ENCODE data around the gene LAMA5. TPM values are rescaled to one million over a fixed set of nuclear protein-coding genes. Genes with fewer than 3 reads are reported as not detected.
A peak's percentile ranks its signal among the peaks of the same experiment; 100 is the strongest.

The LAMA5 gene
- total RNA-seq, 1 donor from 2014 or later, result 12.1 TPM

- Histone ChIP-seq H3K9me3 (ENCODE audit: low read depth) (no peaks in the 10 kb centered on the region), H3K79me2 (ENCODE audit: low read depth) (no peaks in the 10 kb centered on the region), H3K4me1 (no peaks in the 10 kb centered on the region), H3K9ac (no peak overlapping the region), H2AFZ (replicated peaks) (no peak overlapping the region), H4K20me1 (ENCODE audit: low read depth) (peaks cover 20% of the 10 kb centered on the region), H3K4me2 (no peak overlapping the region), H3K36me3 (peaks cover 6% of the 10 kb centered on the region), H3K27me3 (no peaks in the 10 kb centered on the region), H3F3A (ENCODE audit: low read depth) (no peaks in the 10 kb centered on the region), H3K4me3 (no peak overlapping the region), H3K27ac (no peak overlapping the region)
- Mint-ChIP-seq H3K4me3 (no peak overlapping the region), H3K27me3 (ENCODE audit: insufficient read depth, low read depth) (no peaks in the 10 kb centered on the region), H3K36me3 (peaks cover 38% of the 10 kb centered on the region), H3K27ac (no peak overlapping the region), H3K9me3 (peaks cover 5% of the 10 kb centered on the region), H3K4me1 (peaks cover 5% of the 10 kb centered on the region)
- no peak for DNase-seq (ENCODE audit: low spot score)
- no peak for TF ChIP-seq CTCF (IDR thresholded peaks at IDR 0.05)
- TF ChIP-seq EZH2 (IDR thresholded peaks at IDR 0.05), result no peak
- no peak for TF ChIP-seq EZH2phosphoT487 (IDR thresholded peaks at IDR 0.05)
These were observed 103.7 kb downstream of the LAMA5 start for GRCh38 chr20:62263396-62263795.

GRCh38 chr20:62262064-62262463 lies 105.0 kb downstream of the LAMA5 start:
- no peak overlapping the region for H3K4me2 ChIP-seq
- H3K9ac ChIP-seq, result no peak overlapping the region
- TF ChIP-seq CTCF (IDR thresholded peaks at IDR 0.05) (no peak), EZH2phosphoT487 (IDR thresholded peaks at IDR 0.05) (no peak), EZH2 (IDR thresholded peaks at IDR 0.05) (no peak)
- no peak overlapping the region for H3K27ac ChIP-seq
- H3F3A ChIP-seq (ENCODE audit: low read depth), result no peaks in the 10 kb centered on the region
- Mint-ChIP-seq H3K4me3 (no peak overlapping the region), H3K4me1 (peaks cover 8% of the 10 kb centered on the region), H3K36me3 (peaks cover 39% of the 10 kb centered on the region), H3K27ac (peak overlapping the region; percentile 76), H3K27me3 (ENCODE audit: insufficient read depth, low read depth) (no peaks in the 10 kb centered on the region), H3K9me3 (peaks cover 5% of the 10 kb centered on the region)
- peaks cover 27% of the 10 kb centered on the region for H4K20me1 ChIP-seq (ENCODE audit: low read depth)
- no peak for DNase-seq (ENCODE audit: low spot score)
- no peaks in the 10 kb centered on the region for H3K9me3 ChIP-seq (ENCODE audit: low read depth)
- H3K27me3 ChIP-seq, result no peaks in the 10 kb centered on the region
- H3K79me2 ChIP-seq (ENCODE audit: low read depth), result no peaks in the 10 kb centered on the region
- no peak overlapping the region for H2AFZ ChIP-seq (replicated peaks)
- peaks cover 6% of the 10 kb centered on the region for H3K36me3 ChIP-seq
- no peaks in the 10 kb centered on the region for H3K4me1 ChIP-seq
- H3K4me3 ChIP-seq, result no peak overlapping the region

- Histone ChIP-seq H3K27ac (no peak overlapping the region), H3K9ac (no peak overlapping the region), H3K4me3 (no peak overlapping the region), H3K4me1 (no peaks in the 10 kb centered on the region), H3K9me3 (ENCODE audit: low read depth) (no peaks in the 10 kb centered on the region), H3K36me3 (no peaks in the 10 kb centered on the region), H3K27me3 (no peaks in the 10 kb centered on the region), H3F3A (ENCODE audit: low read depth) (no peaks in the 10 kb centered on the region), H3K79me2 (ENCODE audit: low read depth) (peaks cover 12% of the 10 kb centered on the region), H2AFZ (replicated peaks) (no peak overlapping the region), H3K4me2 (no peak overlapping the region), H4K20me1 (ENCODE audit: low read depth) (peaks cover 41% of the 10 kb centered on the region)
- no peak for DNase-seq (ENCODE audit: low spot score)
- Mint-ChIP-seq H3K27me3 (ENCODE audit: insufficient read depth, low read depth) (no peaks in the 10 kb centered on the region), H3K27ac (no peak overlapping the region), H3K4me3 (no peak overlapping the region), H3K9me3 (no peaks in the 10 kb centered on the region), H3K4me1 (peaks cover 9% of the 10 kb centered on the region), H3K36me3 (peaks cover 21% of the 10 kb centered on the region)
- TF ChIP-seq EZH2 (IDR thresholded peaks at IDR 0.05), result no peak
- TF ChIP-seq CTCF (IDR thresholded peaks at IDR 0.05), result no peak
- no peak for TF ChIP-seq EZH2phosphoT487 (IDR thresholded peaks at IDR 0.05)
These were observed 107.9 kb downstream of the LAMA5 start for GRCh38 chr20:62259294-62259565.

Small RNAs within 50 kb of the gene (microRNA-seq; reads per million reads assigned to microRNA genes)
- not detected for gene MIR4758

Other genes with a start within 250 kb of the LAMA5 start
- 52.6 and 82.1 TPM in 2 replicates for gene LSM14B, start 244.8 kb downstream of the LAMA5 start, total RNA-seq (ENCODE audit: low replicate concordance)
- gene PSMA7, start 223.9 kb downstream of the LAMA5 start, total RNA-seq (ENCODE audit: low replicate concordance), result 237 and 310 TPM in 2 replicates
- 25.5 and 26.1 TPM in 2 replicates for gene SS18L1, start 223.5 kb downstream of the LAMA5 start, total RNA-seq (ENCODE audit: low replicate concordance)
- 16.2 and 19.2 TPM in 2 replicates for gene MTG2, start 184.3 kb downstream of the LAMA5 start, total RNA-seq (ENCODE audit: low replicate concordance)
- gene HRH3, start 147.0 kb downstream of the LAMA5 start, total RNA-seq (ENCODE audit: low replicate concordance), result 0.09 and 1.7 TPM in 2 replicates
- 28.4 and 35.7 TPM in 2 replicates for gene OSBPL2, start 128.8 kb downstream of the LAMA5 start, total RNA-seq (ENCODE audit: low replicate concordance)
- 52.3 and 96.3 TPM in 2 replicates for gene ADRM1, start 64.3 kb downstream of the LAMA5 start, total RNA-seq (ENCODE audit: low replicate concordance)
- gene RPS21, start 19.8 kb upstream of the LAMA5 start, total RNA-seq (ENCODE audit: low replicate concordance), result 1,629 and 1,765 TPM in 2 replicates
- gene CABLES2, start 40.0 kb upstream of the LAMA5 start, total RNA-seq (ENCODE audit: low replicate concordance), result 8.1 and 13.8 TPM in 2 replicates
- gene RBBP8NL, start 60.2 kb upstream of the LAMA5 start, total RNA-seq (ENCODE audit: low replicate concordance), result 0.03 TPM in 1 of 2 replicates, not detected in the other
- 0.12 TPM in 1 of 2 replicates, not detected in the other for gene GATA5, start 108.7 kb upstream of the LAMA5 start, total RNA-seq (ENCODE audit: low replicate concordance)

Data from neural progenitor cell (in vitro differentiated cells).